GM12878 (cell line): ENCODE results near the gene RP9. TPM values are rescaled to one million over a fixed set of nuclear protein-coding genes. Genes with fewer than 3 reads are reported as not detected.

Source experiments
- ATAC-seq: fragments of 200-7000 bp; cut with Tn5 transposase; 3 replicates; pipeline ENCODE4 v1.9.1; 2020; ENCODE audit warnings: mild to moderate bottlenecking, moderate library complexity
- BruUV-seq: library from RNA; stranded (reverse); fragments of 400-500 nt; replicated peaks from 2 replicates; lab custom pipeline; 2021; lab: Mats Ljungman, UMichigan
- CTCF ChIA-PET: fragments of 300-600 bp; sonication (Branson Sonifier 250); formaldehyde crosslinking; extraction: SDS; loops from one replicate; lab custom pipeline; 2021; ENCODE audit warnings: inconsistent platforms; lab: Yijun Ruan, JAX
- POLR2A ChIA-PET: fragments of 350-600 bp; formaldehyde crosslinking; extraction: SDS; loops from one replicate; lab custom pipeline; 2021; ENCODE audit warnings: inconsistent platforms; lab: Charles Lee
- RAD21 ChIA-PET: fragments of 300-600 bp; sonication (Branson Sonifier 250); formaldehyde crosslinking; loops from one replicate; lab custom pipeline; 2023; ENCODE audit warnings: antibody characterized with exemption; ENCODE audit not compliant: unreplicated experiment; lab: Charles Lee
- SMC1A ChIA-PET: fragments of 300-600 bp; sonication (Branson Sonifier 250); formaldehyde crosslinking; loops from one replicate; lab custom pipeline; 2023; ENCODE audit not compliant: unreplicated experiment, uncharacterized antibody; lab: Charles Lee
- DNase-seq: peaks from one replicate; pipeline ENCODE4 v3.0.0-alpha.2; 2011; ENCODE audit warnings: low read depth, low spot score
- FAIRE-seq: peaks from 3 replicates; lab custom pipeline; 2011; peaks lifted over from hg19 to GRCh38; lab: Jason Lieb, UNC
- H2AFZ ChIP-seq: 2 replicates; pipeline ENCODE4 v1.6.0; 2011; ENCODE audit warnings: low read depth, low read length, control low read depth; ENCODE audit not compliant: control insufficient read depth
- H3K27ac ChIP-seq: 2 replicates; pipeline ENCODE4 v1.5.1; 2011; ENCODE audit warnings: control low read depth; ENCODE audit not compliant: control insufficient read depth, insufficient read depth
- H3K27me3 ChIP-seq, 2 experiments: replicated peaks in 1 of 2; 2 replicates each; pipeline versions ENCODE4 v1.6.0 to v1.6.1; 2011; ENCODE audit warnings: low read length in 1 of 2; ENCODE audit not compliant: control insufficient read depth in 2 of 2, insufficient read depth in 2 of 2
- H3K36me3 ChIP-seq, 2 experiments: 2 replicates each; pipeline ENCODE4 v1.5.1; 2011; ENCODE audit warnings: low read length in 1 of 2; ENCODE audit not compliant: control insufficient read depth in 2 of 2, insufficient read depth in 2 of 2
- H3K4me1 ChIP-seq: 2 replicates; pipeline ENCODE4 v1.6.1; 2011; ENCODE audit warnings: mild to moderate bottlenecking, low read length, moderate library complexity, mixed read lengths; ENCODE audit not compliant: control insufficient read depth, insufficient read depth
- H3K4me2 ChIP-seq: 2 replicates; pipeline ENCODE4 v1.6.0; 2011; ENCODE audit warnings: control low read depth; ENCODE audit not compliant: control insufficient read depth, insufficient read depth
- H3K4me3 ChIP-seq: fragments of 200-600 bp; sonication (generic); 2 replicates; pipeline ENCODE4 v1.5.1; 2016
- H3K79me2 ChIP-seq: 2 replicates; pipeline ENCODE4 v1.6.0; 2011; ENCODE audit warnings: low read length; ENCODE audit not compliant: control insufficient read depth, insufficient read depth
- H3K9ac ChIP-seq: 2 replicates; pipeline ENCODE4 v1.8.0; 2011; ENCODE audit warnings: low read length, control low read depth, mixed read lengths; ENCODE audit not compliant: control insufficient read depth, insufficient read depth
- H3K9me3 ChIP-seq: replicated peaks from 3 replicates; pipeline ENCODE4 v1.5.1; 2011; ENCODE audit warnings: mild to moderate bottlenecking, low read length; ENCODE audit not compliant: control insufficient read depth, insufficient read depth
- H4K20me1 ChIP-seq: 2 replicates; pipeline ENCODE4 v1.6.0; 2011; ENCODE audit not compliant: control insufficient read depth, insufficient read depth
- CHD1 ChIP-seq: IDR thresholded peaks from 2 replicates; pipeline ENCODE4 v1.6.1; 2012; ENCODE audit warnings: low read depth, low read length, improper control_type of control experiment
- KAT2A ChIP-seq: conservative IDR thresholded peaks from 2 replicates; pipeline ENCODE4 v1.6.1; 2011; ENCODE audit warnings: low read depth, low read length; ENCODE audit not compliant: control insufficient read depth
- PAX8 ChIP-seq: fragments of 450-650 bp; IDR thresholded peaks from 2 replicates; pipeline ENCODE4 v1.6.1; 2017; ENCODE audit warnings: mild to moderate bottlenecking, moderate library complexity
- SPI1 ChIP-seq: IDR thresholded peaks from 2 replicates; pipeline ENCODE4 v1.6.1; 2011; ENCODE audit warnings: low read depth, mild to moderate bottlenecking, low read length, moderate library complexity, borderline replicate concordance; ENCODE audit not compliant: insufficient read depth
- SUPT20H ChIP-seq: IDR thresholded peaks from 2 replicates; pipeline ENCODE4 v1.6.1; 2011; ENCODE audit warnings: low read depth, mild to moderate bottlenecking, low read length, moderate library complexity, borderline replicate concordance; ENCODE audit not compliant: control insufficient read depth
- ZNF24 ChIP-seq: fragments of 450-650 bp; IDR thresholded peaks from 2 replicates; pipeline ENCODE4 v1.6.1; 2017; ENCODE audit warnings: antibody characterized with exemption, mild to moderate bottlenecking
- WGBS: methylation state at CpG from one replicate; pipeline ENCODE4 v1.1.6; 2016; ENCODE audit warnings: low lambda C conversion rate; ENCODE audit not compliant: insufficient replicate concordance, insufficient coverage; ENCODE audit errors: missing lambda C conversion rate; 5-methylcytosine and 5-hydroxymethylcytosine counted together
- in situ Hi-C: fragments of 300-500 bp; cut with MboI; formaldehyde crosslinking; loops from 9 replicates; pipeline ENCODE4 v1.14.3; 2018; ENCODE audit warnings: mixed read lengths
- intact Hi-C: fragments of 100-400 bp; cut with micrococcal nuclease; formaldehyde crosslinking; loops from one replicate; pipeline ENCODE4 v1.14.2; 2022; ENCODE audit not compliant: unreplicated experiment
- polyA plus RNA-seq, 11 experiments: library from polyadenylated mRNA; depleted of rRNA in 4 of 11; unstranded in 6 of 11; stranded (reverse) in 5 of 11; fragments of >200 nt; fragmentation: Nextera tagmentation in 4 of 11; fragmentation: Illumina TruSeq in 1 of 11; extraction: Ambion mirVana in 4 of 11; extraction: Trizol in 1 of 11; gene quantifications; 1 replicate in 1 of 11; 2 replicates in 10 of 11; pipeline versions ENCODE4 v1.2.1 to v1.2.3, GENCODE V29; 2011 to 2016; ENCODE audit warnings: inconsistent platforms in 2 of 11, missing spikeins in 2 of 11, low read depth in 1 of 11
- total RNA-seq, 4 experiments: library from RNA; depleted of rRNA in 3 of 4; stranded (reverse); fragments of >200 nt in 3 of 4; fragmentation: Illumina TruSeq in 1 of 4; extraction: Trizol in 1 of 4; gene quantifications; 2 replicates each; pipeline versions ENCODE4 v1.2.1 to v1.2.3, GENCODE V29; 2013 to 2021
- TF ChIP-seq, protein P1 (sequence below): fragments of 450-650 bp; IDR thresholded peaks from 2 replicates; pipeline ENCODE4 v1.6.1; 2018; ENCODE audit warnings: borderline replicate concordance, mild to moderate bottlenecking; ENCODE audit not compliant: partially characterized antibody
- TF ChIP-seq, protein P2 (sequence below): fragments of 450-650 bp; IDR thresholded peaks from 2 replicates; pipeline ENCODE4 v1.6.1; 2016; ENCODE audit warnings: mild to moderate bottlenecking

Gene RP9
- total and polyA plus RNA-seq, 10 of the 15 experiments (the other 5 are each of a cell fraction or from before 2014, with no cell fraction given) = 7.6 to 25.3 (median 16.9) TPM

GRCh38 chr7:33091641-33092191 lies 17.5 kb downstream of the RP9 start:
- Histone ChIP-seq H3K27ac (no peak overlapping the region), H3K36me3 (0 out of 4 replicates have a peak, but pooled peaks cover 1 to 5% of the 10 kb centered on the region in 2 experiments), H3K79me2 (no peaks in the 10 kb centered on the region), H2AFZ (no peak overlapping the region), H3K4me1 (no peaks in the 10 kb centered on the region), H3K9ac (no peak overlapping the region), H3K27me3 (no peaks in the 10 kb centered on the region), H3K4me2 (no peak overlapping the region), H3K4me3 (no peak overlapping the region), H3K9me3 (no peaks in the 10 kb centered on the region), H4K20me1 (no peaks in the 10 kb centered on the region)
- ChIA-PET CTCF (interaction anchor here (0.7 to 2.1 kb wide), 3 partner anchors 15 to 246 kb away, joined by 3 to 6 read pairs (median 3); no protein-coding TSS in a partner anchor), POLR2A (no interaction called here), SMC1A (interaction anchor here (2.3 kb wide), 1 partner anchor 18 kb away, joined by 6 read pairs; no protein-coding TSS in a partner anchor), RAD21 (no interaction called here)
- in situ Hi-C loops = no loop called here
- ATAC-seq (no peak; the same call in 2 of the 3 replicates), DNase-seq (no peak), FAIRE-seq (no peak)
- TF ChIP-seq SPI1 (no peak), CHD1 (no peak), SUPT20H (no peak), PAX8 (no peak), ZNF24 (no peak), KAT2A (no peak)
- TF ChIP-seq, protein P1, sequence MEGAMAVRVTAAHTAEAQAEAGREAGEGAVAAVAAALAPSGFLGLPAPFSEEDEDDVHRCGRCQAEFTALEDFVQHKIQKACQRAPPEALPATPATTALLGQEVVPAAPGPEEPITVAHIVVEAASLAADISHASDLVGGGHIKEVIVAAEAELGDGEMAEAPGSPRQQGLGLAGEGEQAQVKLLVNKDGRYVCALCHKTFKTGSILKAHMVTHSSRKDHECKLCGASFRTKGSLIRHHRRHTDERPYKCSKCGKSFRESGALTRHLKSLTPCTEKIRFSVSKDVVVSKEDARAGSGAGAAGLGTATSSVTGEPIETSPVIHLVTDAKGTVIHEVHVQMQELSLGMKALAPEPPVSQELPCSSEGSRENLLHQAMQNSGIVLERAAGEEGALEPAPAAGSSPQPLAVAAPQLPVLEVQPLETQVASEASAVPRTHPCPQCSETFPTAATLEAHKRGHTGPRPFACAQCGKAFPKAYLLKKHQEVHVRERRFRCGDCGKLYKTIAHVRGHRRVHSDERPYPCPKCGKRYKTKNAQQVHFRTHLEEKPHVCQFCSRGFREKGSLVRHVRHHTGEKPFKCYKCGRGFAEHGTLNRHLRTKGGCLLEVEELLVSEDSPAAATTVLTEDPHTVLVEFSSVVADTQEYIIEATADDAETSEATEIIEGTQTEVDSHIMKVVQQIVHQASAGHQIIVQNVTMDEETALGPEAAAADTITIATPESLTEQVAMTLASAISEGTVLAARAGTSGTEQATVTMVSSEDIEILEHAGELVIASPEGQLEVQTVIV = no peak
- TF ChIP-seq, protein P2, sequence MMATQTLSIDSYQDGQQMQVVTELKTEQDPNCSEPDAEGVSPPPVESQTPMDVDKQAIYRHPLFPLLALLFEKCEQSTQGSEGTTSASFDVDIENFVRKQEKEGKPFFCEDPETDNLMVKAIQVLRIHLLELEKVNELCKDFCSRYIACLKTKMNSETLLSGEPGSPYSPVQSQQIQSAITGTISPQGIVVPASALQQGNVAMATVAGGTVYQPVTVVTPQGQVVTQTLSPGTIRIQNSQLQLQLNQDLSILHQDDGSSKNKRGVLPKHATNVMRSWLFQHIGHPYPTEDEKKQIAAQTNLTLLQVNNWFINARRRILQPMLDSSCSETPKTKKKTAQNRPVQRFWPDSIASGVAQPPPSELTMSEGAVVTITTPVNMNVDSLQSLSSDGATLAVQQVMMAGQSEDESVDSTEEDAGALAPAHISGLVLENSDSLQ = no peak
- intact Hi-C loops = no loop called here
- WGBS = 39% methylated on average over 5 of the region's 5 CpGs
- BruUV-seq = no TSS peak
